Activated CD4-positive, alpha-beta memory T cell treated with anti-CD3 and anti-CD28 coated beads for 36 hours (primary cell): Measurements from ENCODE around the gene PON1. TPM values are rescaled to one million over a fixed set of nuclear protein-coding genes. Genes with fewer than 3 reads are reported as not detected.

Experiments
- CTCF ChIA-PET: fragments of 350-600 bp; sonication (Branson Sonifier 250); formaldehyde crosslinking; loops from one replicate; lab custom pipeline; 2021; ENCODE audit warnings: antibody characterized with exemption, inconsistent platforms; lab: Charles Lee
- POLR2A ChIA-PET: fragments of 350-600 bp; sonication (Branson Sonifier 250); formaldehyde crosslinking; loops from one replicate; lab custom pipeline; 2021; ENCODE audit warnings: antibody characterized with exemption; lab: Charles Lee
- DNase-seq: peaks from one replicate; pipeline ENCODE4 v3.0.0-alpha.2; 2020
- H3K27ac Mint-ChIP-seq: one replicate; pipeline ENCODE4 v1.8.0; 2021; ENCODE audit warnings: mixed read lengths
- H3K27me3 Mint-ChIP-seq: one replicate; pipeline ENCODE4 v1.8.0; 2021; ENCODE audit warnings: mixed read lengths
- H3K36me3 Mint-ChIP-seq: one replicate; pipeline ENCODE4 v1.8.0; 2021; ENCODE audit warnings: mixed read lengths
- H3K4me1 Mint-ChIP-seq: one replicate; pipeline ENCODE4 v1.8.0; 2021; ENCODE audit warnings: low read depth, mixed read lengths
- H3K4me3 Mint-ChIP-seq: one replicate; pipeline ENCODE4 v1.8.0; 2021; ENCODE audit warnings: mild to moderate bottlenecking, mixed read lengths
- H3K9me3 Mint-ChIP-seq: one replicate; pipeline ENCODE4 v1.8.0; 2021; ENCODE audit warnings: mixed read lengths
- intact Hi-C: fragments of 100-400 bp; cut with micrococcal nuclease; formaldehyde crosslinking; loops from one replicate; pipeline ENCODE4 v1.15.1; 2023
- total RNA-seq, 2 experiments: library from RNA; stranded (reverse); gene quantifications; one replicate each; pipeline ENCODE4 v1.2.3, GENCODE V29; 2021

Gene PON1
- not detected for total RNA-seq

GRCh38 chr7:95324431-95324830, at the start of gene PON1:
Gene PON1 (minus strand): TSS chr7:95324532. CDS start chr7:95324475, 57 bp downstream.
- POLR2A ChIA-PET = interaction anchor here (0.6 kb wide), 1 partner anchor 117 kb away, joined by 3 read pairs; no protein-coding TSS in a partner anchor
- Mint-ChIP-seq H3K4me1 (no peaks in the 10 kb centered on the region), H3K9me3 (no peaks in the 10 kb centered on the region), H3K4me3 (no peak within 1 kb of the TSS), H3K36me3 (no peaks in the 10 kb centered on the region), H3K27me3 (peaks cover 9% of the 10 kb centered on the region), H3K27ac (no peak within 1 kb of the TSS)
- peak; percentile 26 for DNase-seq
- intact Hi-C loops = no loop called here
- CTCF ChIA-PET = no interaction called here

GRCh38 chr7:95373323-95373722, 49.0 kb upstream of the PON1 start:
- no peaks in the 10 kb centered on the region for H3K9me3 Mint-ChIP-seq
- peaks cover 2% of the 10 kb centered on the region for H3K27me3 Mint-ChIP-seq
- H3K27ac Mint-ChIP-seq = no peak overlapping the region
- ChIA-PET POLR2A (no interaction called here), CTCF (no interaction called here)
- intact Hi-C loops = no loop called here
- H3K36me3 Mint-ChIP-seq = no peaks in the 10 kb centered on the region
- H3K4me3 Mint-ChIP-seq = no peak overlapping the region
- no peaks in the 10 kb centered on the region for H3K4me1 Mint-ChIP-seq
- no peak for DNase-seq

DNA sequence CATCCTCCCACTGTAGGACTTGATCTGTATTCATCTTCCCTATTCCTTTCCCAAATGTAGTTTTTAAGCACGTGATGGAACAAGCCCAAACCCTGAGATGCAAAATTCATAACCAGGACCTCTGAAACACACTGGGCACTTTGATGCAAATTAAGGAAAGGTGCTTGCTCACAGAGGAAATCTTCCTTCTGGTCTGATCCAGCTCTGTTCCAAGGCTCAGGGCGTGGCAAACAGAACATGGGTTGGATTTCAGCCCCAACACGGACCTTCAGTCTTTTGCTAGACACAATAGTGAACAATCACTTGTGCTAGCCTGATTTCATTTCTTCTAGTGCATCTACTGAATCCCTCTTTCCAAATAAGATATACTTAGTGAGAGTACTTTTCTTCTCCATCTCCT, 43.9 kb upstream of the PON1 start:
- POLR2A ChIA-PET = no interaction called here
- intact Hi-C loops = no loop called here
- no peak for DNase-seq
- no peaks in the 10 kb centered on the region for H3K4me1 Mint-ChIP-seq
- no peaks in the 10 kb centered on the region for H3K36me3 Mint-ChIP-seq
- no peak overlapping the region for H3K4me3 Mint-ChIP-seq
- no peak overlapping the region for H3K27ac Mint-ChIP-seq
- peaks cover 8% of the 10 kb centered on the region for H3K27me3 Mint-ChIP-seq
- CTCF ChIA-PET = no interaction called here
- H3K9me3 Mint-ChIP-seq = no peaks in the 10 kb centered on the region

DNA sequence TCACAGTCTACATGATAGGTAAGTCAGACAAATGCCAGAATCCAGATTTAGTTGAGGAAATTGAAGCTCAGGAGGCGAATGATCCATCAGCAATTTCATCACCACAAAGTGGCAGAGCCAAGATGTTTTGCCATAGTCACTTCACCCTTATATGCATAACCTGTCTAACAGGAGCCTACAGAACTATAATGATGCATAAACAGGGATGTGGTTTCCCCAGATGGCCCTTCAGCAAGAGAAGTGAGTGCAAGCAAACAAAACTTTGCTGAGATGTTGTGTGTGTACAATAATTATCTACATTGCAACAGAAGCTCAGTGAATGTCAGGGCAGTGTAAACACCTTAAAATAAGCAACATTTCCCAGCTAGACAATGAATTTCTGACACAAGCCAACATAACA, 43.3 kb upstream of the PON1 start:
- ChIA-PET POLR2A (no interaction called here), CTCF (no interaction called here)
- DNase-seq = no peak
- Mint-ChIP-seq H3K4me3 (no peak overlapping the region), H3K27ac (no peak overlapping the region), H3K4me1 (no peaks in the 10 kb centered on the region), H3K27me3 (peaks cover 8% of the 10 kb centered on the region), H3K36me3 (no peaks in the 10 kb centered on the region), H3K9me3 (no peaks in the 10 kb centered on the region)
- intact Hi-C loops = no loop called here

GRCh38 chr7:95365151-95365550, 40.8 kb upstream of the PON1 start:
- ChIA-PET CTCF (no interaction called here), POLR2A (no interaction called here)
- intact Hi-C loops = no loop called here
- Mint-ChIP-seq H3K4me3 (no peak overlapping the region), H3K27ac (no peak overlapping the region), H3K27me3 (peaks cover 8% of the 10 kb centered on the region), H3K9me3 (no peaks in the 10 kb centered on the region), H3K4me1 (no peaks in the 10 kb centered on the region), H3K36me3 (no peaks in the 10 kb centered on the region)
- no peak for DNase-seq

DNA sequence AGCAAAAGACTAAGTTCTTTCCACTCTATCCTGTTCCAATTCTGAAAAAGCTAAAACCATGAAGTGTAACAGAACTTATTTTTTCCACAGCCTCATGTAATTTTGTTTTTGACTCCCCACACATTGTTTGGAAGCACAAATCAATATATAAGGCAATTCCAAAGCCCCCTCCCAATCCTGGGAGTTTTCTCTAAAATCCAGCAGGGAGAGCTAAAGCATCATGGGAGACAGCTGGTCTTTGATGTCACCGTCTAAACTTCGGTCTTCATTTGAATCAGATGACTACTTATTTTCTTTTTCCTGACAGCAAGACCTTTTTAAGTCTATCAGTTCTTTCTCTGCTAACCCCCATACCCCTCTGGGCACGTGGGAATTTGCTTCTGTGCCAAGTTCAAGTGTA, 33.3 kb upstream of the PON1 start:
- Mint-ChIP-seq H3K9me3 (no peaks in the 10 kb centered on the region), H3K36me3 (no peaks in the 10 kb centered on the region), H3K27me3 (no peaks in the 10 kb centered on the region), H3K4me3 (no peak overlapping the region), H3K27ac (no peak overlapping the region), H3K4me1 (no peaks in the 10 kb centered on the region)
- ChIA-PET CTCF (no interaction called here), POLR2A (no interaction called here)
- intact Hi-C loops = no loop called here
- DNase-seq = no peak

- intact Hi-C loops = no loop called here
- CTCF ChIA-PET = interaction anchor here (0.6 kb wide), 1 partner anchor 33 kb away, joined by 3 read pairs; no protein-coding TSS in a partner anchor
- H3K27me3 Mint-ChIP-seq = no peaks in the 10 kb centered on the region
Observed at GRCh38 chr7:95342642-95343307, 18.4 kb upstream of the PON1 start.

DNA sequence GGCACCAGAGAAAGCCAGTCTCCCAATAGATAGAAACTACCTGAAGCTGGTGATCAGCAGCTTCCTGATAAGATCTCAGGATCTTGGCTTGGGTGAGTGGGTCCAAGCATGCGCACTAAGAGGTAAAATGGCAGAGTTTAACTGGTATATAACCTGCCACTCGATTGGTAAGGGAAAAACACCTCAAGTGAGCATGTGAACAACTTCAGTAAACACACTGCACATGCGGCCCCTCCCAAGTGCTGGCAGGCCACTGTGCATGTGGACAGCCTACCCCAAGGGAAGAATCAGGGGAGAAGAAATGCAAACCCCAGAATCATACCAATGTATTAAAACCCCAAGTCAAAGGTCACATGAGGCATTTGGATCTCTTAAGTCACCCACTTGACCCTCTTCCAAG, 17.7 kb upstream of the PON1 start:
- no peak overlapping the region for H3K4me3 Mint-ChIP-seq
- CTCF ChIA-PET = no interaction called here

More at GRCh38 chr7:95342642-95343307, 18.4 kb upstream of the PON1 start:
- H3K9me3 Mint-ChIP-seq = no peaks in the 10 kb centered on the region
- DNase-seq = no peak
- POLR2A ChIA-PET = no interaction called here
- no peak overlapping the region for H3K27ac Mint-ChIP-seq
- no peak overlapping the region for H3K4me3 Mint-ChIP-seq
- no peaks in the 10 kb centered on the region for H3K36me3 Mint-ChIP-seq
- no peaks in the 10 kb centered on the region for H3K4me1 Mint-ChIP-seq

GRCh38 chr7:95340491-95340890, 16.2 kb upstream of the PON1 start:
- Mint-ChIP-seq H3K4me3 (no peak overlapping the region), H3K36me3 (no peaks in the 10 kb centered on the region), H3K4me1 (no peaks in the 10 kb centered on the region), H3K27me3 (no peaks in the 10 kb centered on the region), H3K9me3 (no peaks in the 10 kb centered on the region), H3K27ac (no peak overlapping the region)
- DNase-seq = no peak
- intact Hi-C loops = no loop called here
- ChIA-PET POLR2A (no interaction called here), CTCF (no interaction called here)

More for the DNA sequence above, 17.7 kb upstream of the PON1 start:
- H3K27ac Mint-ChIP-seq = no peak overlapping the region
- no peaks in the 10 kb centered on the region for H3K4me1 Mint-ChIP-seq
- H3K9me3 Mint-ChIP-seq = no peaks in the 10 kb centered on the region
- H3K27me3 Mint-ChIP-seq = no peaks in the 10 kb centered on the region
- no peak for DNase-seq
- intact Hi-C loops = no loop called here
- no peaks in the 10 kb centered on the region for H3K36me3 Mint-ChIP-seq
- POLR2A ChIA-PET = no interaction called here

GRCh38 chr7:95338832-95339231, 14.5 kb upstream of the PON1 start:
- no peak for DNase-seq
- H3K27ac Mint-ChIP-seq = no peak overlapping the region
- no peaks in the 10 kb centered on the region for H3K9me3 Mint-ChIP-seq
- no peaks in the 10 kb centered on the region for H3K4me1 Mint-ChIP-seq
- intact Hi-C loops = no loop called here
- CTCF ChIA-PET = no interaction called here
- no peak overlapping the region for H3K4me3 Mint-ChIP-seq
- POLR2A ChIA-PET = no interaction called here
- no peaks in the 10 kb centered on the region for H3K36me3 Mint-ChIP-seq
- H3K27me3 Mint-ChIP-seq = no peaks in the 10 kb centered on the region

DNA sequence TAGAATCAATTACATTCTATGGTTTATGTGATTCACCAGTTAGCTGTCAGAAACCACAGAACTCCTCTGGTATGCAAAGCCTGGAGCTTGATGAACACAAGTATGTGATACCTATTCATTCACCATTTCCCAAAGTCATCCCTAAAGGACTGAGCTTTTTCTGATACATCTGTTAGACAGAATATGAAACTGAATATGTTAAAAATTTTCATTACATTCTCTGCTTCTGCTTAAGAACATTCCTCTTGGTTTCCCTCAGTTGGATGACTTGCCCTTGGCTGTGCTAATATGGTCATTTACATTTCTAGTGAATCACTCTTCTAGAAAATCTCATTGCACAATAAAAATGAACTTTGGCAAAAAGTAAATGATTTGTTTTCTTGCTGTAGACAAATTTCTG, 10.8 kb upstream of the PON1 start:
- Mint-ChIP-seq H3K36me3 (no peaks in the 10 kb centered on the region), H3K4me1 (peaks cover 12% of the 10 kb centered on the region), H3K9me3 (no peaks in the 10 kb centered on the region), H3K27me3 (no peaks in the 10 kb centered on the region), H3K4me3 (no peak overlapping the region), H3K27ac (no peak overlapping the region)
- CTCF ChIA-PET = no interaction called here
- DNase-seq = no peak
- intact Hi-C loops = no loop called here
- POLR2A ChIA-PET = no interaction called here

- no peaks in the 10 kb centered on the region for H3K27me3 Mint-ChIP-seq
Observed at GRCh38 chr7:95334447-95334846, 10.1 kb upstream of the PON1 start.

DNA sequence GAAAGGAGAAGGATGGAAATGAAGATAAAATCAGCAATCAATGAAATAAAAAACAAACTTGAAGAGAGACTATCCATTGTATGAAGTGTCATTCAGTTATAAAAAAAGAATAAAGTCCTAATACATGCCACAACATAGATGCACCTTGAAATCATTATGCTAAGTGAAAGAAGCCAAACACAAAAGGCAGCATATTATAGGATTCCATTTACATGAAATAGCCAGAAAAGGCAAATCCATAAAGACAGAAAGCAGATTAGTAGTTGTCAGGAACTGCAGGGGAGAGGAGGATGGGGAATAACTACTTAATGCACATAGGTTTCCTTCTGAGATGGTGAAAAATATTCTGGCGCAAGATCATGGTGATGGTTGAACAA, 6.6 kb upstream of the PON1 start:
- no peak for DNase-seq
- Mint-ChIP-seq H3K9me3 (no peaks in the 10 kb centered on the region), H3K4me3 (peak overlapping the region; percentile 38), H3K27me3 (no peaks in the 10 kb centered on the region), H3K36me3 (no peaks in the 10 kb centered on the region), H3K27ac (no peak overlapping the region), H3K4me1 (peaks cover 13% of the 10 kb centered on the region)
- CTCF ChIA-PET = no interaction called here
- intact Hi-C loops = no loop called here
- POLR2A ChIA-PET = no interaction called here

More at GRCh38 chr7:95334447-95334846, 10.1 kb upstream of the PON1 start:
- Mint-ChIP-seq H3K4me3 (no peak overlapping the region), H3K27ac (no peak overlapping the region), H3K4me1 (peaks cover 13% of the 10 kb centered on the region), H3K36me3 (no peaks in the 10 kb centered on the region), H3K9me3 (no peaks in the 10 kb centered on the region)
- ChIA-PET CTCF (no interaction called here), POLR2A (no interaction called here)
- intact Hi-C loops = no loop called here
- DNase-seq = no peak
